Measurements from ENCODE around the gene LEFTY2.
"Not testable (repeated sequence)": the region's sequence is repeated elsewhere in the genome, so short reads cannot be mapped to it uniquely, and the experiment has no call there.

LEFTY2 gene

GRCh38 chr1:225941187-225941941 lies at the start of gene LEFTY2:
Gene LEFTY2 (minus strand): TSS chr1:225941220. CDS start chr1:225941140, 80 bp downstream.
- no peak for DNase-seq

GRCh38 chr1:225987491-225988316 lies 46.7 kb upstream of the LEFTY2 start:
- DNase-seq: no peak

GRCh38 chr1:225981714-225982113 lies 40.7 kb upstream of the LEFTY2 start:
- DNase-seq: no peak

GRCh38 chr1:225980005-225980836 lies 39.2 kb upstream of the LEFTY2 start:
- DNase-seq: no peak

GRCh38 chr1:225979421-225979820 lies 38.4 kb upstream of the LEFTY2 start:
- no peak for DNase-seq

- no peak for DNase-seq
Observed at GRCh38 chr1:225977937-225978748, 37.1 kb upstream of the LEFTY2 start.

GRCh38 chr1:225975146-225975545 lies 34.1 kb upstream of the LEFTY2 start:
- DNase-seq: not testable (repeated sequence)

GRCh38 chr1:225974454-225974853 lies 33.4 kb upstream of the LEFTY2 start:
- no peak for DNase-seq

- DNase-seq: no peak
Observed at GRCh38 chr1:225973158-225973557, 32.1 kb upstream of the LEFTY2 start.

- DNase-seq: no peak
Observed at GRCh38 chr1:225972344-225973152, 31.5 kb upstream of the LEFTY2 start.

GRCh38 chr1:225970592-225971157 lies 29.7 kb upstream of the LEFTY2 start:
- DNase-seq: not testable (repeated sequence)

- not testable (repeated sequence) for DNase-seq
Observed at GRCh38 chr1:225969751-225970150, 28.7 kb upstream of the LEFTY2 start.

GRCh38 chr1:225965231-225965630 lies 24.2 kb upstream of the LEFTY2 start:
- DNase-seq: no peak

GRCh38 chr1:225963735-225964530 lies 22.9 kb upstream of the LEFTY2 start:
- no peak for DNase-seq

- DNase-seq: peak; percentile 19 to 47 (median 32)
Observed at GRCh38 chr1:225962440-225962975, 21.5 kb upstream of the LEFTY2 start.

- DNase-seq: no peak
Observed at GRCh38 chr1:225961659-225962439, 20.8 kb upstream of the LEFTY2 start.

GRCh38 chr1:225958041-225958440 lies 17.0 kb upstream of the LEFTY2 start:
- no peak for DNase-seq

GRCh38 chr1:225954753-225955152 lies 13.7 kb upstream of the LEFTY2 start:
- no peak for DNase-seq

GRCh38 chr1:225953315-225953714 lies 12.3 kb upstream of the LEFTY2 start:
- no peak for DNase-seq

All from activated CD4-positive, CD25-positive, alpha-beta regulatory T cell (primary cell).